Stimulated activated CD8-positive, alpha-beta memory T cell treated with anti-CD3 and anti-CD28 coated beads, Interleukin-4, amount 100 ng/mL, for 4 hours (primary cell): ENCODE measurements around the gene CKLF.

Experiments used
- DNase-seq, 2 donors: peaks; one replicate each; pipeline ENCODE4 v3.0.0-alpha.2; 2020; ENCODE audit warnings: low read depth in 2 of 2, low spot score in 1 of 2

Gene CKLF

DNA sequence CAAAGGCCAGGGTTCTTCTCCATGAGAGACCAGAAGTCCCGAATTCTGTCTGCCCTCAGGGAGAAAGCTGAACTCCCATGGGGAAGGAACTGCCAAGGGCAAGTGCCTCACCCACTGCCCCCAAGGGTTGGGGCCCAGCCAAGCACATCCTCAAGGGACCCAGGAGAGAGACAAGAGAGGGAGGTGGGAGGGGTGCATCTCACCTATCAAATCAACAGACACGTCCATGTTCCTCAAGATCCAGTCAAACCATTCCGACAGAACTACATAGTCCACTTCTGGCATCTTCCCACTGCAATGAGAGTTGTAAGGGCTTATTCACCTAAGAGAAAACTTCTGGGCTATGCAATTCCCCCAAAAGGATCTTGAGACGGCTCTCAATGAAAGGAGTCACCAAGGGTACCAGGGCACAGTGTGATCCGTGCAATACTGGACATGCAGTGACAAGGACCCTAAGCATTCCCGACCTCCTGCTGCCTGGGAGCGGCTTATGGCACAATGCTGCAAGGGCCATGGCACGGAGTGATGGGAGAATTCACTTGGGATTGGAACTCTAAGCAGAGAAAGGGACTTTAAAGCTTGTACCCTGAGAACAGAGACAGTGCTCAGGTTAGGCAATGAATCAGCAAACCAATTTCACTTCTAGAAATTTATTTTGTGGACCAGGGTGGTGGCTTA is 34.7 kb upstream of the CKLF start:
- DNase-seq: no peak

DNA sequence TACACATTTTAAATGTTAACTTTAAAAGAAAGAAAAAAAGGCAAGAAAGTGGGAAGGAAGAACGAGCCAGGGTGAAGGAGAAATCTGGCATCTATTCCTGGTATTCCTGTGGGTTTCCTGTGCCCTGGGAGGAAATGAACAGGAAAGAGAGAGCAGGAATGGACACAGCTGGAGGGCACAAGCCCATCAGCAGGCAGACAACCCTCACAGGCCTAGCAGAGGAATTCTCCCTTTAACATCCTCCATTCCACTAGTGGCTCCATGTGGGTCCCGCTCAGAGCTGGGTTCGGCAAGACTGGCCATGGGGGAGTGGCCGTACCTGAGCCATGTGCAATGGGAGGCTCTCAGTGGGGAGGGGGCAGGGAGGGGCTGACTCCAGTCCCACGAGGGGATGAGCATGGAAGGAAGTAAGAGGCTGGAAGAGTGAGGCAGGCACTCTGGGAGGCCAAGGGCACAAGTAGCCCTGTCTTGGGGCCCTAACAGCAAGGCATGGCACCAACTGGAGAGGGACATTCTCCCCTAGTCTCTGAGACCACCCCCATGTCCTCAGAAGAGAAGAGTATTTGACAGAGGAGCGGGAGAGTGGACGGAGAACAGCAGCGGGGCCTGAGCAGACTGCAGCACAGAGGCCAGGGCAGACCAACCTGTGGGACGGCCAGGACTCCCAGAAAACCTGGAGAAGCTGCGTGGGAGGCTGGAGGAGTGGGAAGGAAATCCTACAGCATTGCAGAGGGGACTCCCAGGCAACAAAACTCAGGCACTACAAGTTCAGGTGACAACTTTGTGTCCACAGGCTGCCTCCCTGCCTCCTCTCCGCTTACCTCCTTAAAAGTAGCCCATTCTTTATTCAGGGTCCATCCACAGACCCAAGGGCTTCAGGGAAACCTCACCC is 32.6 kb upstream of the CKLF start:
- DNase-seq: no peak

DNA sequence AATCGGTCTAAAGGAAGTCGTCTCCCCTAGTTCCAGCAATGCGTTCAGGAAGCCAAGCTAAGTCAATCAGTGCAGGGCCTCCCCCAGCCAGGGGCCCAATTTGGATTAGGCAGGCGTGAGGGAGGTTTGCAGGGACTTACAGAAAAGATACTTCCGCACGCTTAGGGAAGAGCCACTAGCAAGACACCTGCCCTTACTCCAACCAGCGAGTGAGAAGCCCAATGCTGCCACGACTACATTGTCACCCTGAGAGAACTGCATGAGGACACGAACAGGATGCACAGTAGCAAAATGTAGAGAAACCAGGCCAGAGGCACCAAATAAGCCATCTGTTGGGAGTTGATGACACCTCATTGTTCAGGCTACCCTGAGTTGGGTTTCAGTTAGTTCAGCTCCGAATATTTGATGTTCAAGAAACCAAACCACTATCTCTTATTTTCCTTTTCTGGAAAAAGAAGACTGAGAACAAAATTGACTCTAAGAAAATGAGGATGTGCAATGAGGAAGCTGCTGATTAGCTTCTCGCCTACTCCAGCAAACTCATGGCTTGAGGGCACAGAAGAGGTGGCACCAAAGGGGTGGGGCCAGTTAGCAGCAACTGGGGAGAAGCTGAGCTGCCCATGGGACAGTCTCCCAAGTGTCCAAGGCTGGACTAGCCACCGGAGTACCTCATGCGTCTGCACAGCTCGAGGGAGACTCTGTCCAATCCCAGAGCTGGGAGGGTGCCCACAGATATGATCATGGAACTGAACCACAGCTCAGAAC is 31.8 kb upstream of the CKLF start:
- DNase-seq: no peak

- no peak for DNase-seq
These were observed 31.1 kb upstream of the CKLF start for GRCh38 chr16:66521252-66521713.

DNA sequence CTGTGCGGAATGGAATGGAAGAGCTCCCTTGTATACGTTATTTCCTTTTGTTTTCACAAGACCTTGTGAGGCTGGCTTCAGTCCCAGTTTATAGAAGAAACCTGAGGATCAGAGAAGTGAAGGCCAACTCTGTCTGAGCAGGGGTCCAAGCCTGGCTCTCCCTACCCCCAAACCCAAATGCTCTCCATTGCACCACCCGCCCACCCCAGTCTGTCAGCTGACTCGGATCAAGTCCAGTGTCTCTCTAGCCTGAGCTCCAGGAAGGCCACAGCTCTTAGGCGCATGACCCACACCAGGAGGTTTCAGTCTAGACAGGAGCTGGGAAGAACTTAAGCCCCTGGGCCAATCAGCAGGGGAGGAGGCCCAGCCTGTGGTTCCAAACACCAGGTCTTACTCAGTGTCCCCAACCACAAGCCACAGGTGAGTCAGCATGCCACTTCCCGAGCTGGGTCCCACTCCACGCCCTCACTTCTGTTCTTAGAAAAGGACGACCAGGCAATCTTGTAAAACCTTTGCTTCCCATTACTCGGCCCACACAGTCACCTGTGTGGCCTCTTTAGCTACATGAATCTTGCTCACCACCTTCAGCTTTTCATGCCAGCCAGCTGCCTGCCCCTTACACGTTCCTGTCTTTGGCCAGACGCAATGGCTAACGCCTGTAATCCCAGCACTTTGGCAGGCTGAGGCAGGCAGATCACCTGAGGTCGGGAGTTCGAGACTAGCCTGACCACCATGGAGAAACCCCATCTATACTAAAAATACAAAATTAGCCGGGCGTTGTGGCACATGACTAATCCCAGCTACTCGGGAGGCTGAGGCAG is 30.2 kb upstream of the CKLF start:
- peak; percentile 90 to 91 for DNase-seq

DNA sequence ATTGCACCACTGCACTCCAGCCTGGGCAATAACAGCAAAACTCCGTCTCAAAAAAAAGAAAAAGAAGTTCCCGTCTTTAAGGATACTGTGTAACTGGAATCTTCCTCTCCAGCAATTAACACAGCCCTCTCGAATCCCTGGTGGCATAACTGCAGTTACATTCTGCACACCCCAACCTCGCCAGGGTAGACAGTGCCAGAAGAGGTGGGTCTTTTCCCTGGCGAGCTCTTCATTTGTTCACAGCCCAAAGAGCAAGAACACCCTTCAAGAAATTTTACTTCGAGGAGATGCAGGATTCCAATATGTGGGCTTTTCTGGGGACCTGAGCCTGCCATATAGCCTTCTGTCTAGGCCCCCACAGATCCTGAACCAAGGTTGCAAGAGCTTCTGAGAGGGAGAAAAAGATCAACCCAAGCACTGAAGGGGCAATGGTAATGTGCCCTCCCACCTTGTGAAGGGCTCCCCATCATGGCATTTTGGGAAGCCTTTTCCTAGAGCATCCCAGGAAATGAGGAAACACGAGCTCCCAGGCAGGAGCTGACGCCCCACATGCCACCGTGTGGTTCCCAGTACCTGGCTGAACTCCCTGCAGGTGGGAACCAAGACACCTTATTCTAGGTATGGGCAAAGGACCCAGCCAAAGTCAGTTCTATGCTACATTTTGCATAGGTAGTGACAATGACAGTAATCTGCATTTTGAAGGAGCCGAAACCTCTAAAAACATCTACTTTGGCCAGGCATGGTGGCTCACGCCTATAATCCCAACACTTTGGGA is 29.4 kb upstream of the CKLF start:
- DNase-seq: no peak

DNA sequence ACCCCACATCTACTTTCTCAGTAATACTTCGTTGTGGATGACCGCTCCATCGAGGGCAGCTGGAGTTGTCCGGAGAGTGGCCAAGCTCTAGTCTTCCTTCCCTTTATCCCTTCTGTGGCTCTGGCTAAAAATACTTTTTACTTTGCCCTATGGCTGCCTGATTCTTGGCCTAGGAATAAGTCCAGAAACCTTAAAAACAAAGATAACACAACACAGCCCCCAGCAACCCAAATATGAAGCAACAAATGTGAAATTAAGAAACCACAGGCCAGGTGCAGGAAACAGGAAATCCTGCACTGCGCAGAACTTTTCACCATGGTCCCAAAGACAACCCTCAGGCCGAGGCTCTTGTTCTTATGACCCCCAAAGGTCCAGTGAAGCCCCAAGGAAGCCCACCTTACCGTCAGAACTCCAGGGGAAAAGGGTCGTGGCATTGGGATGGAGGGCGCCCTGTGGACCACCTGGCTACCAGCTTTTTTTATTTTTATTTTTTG is 28.5 kb upstream of the CKLF start:
- DNase-seq: no peak

GRCh38 chr16:66524601-66525164 is 27.7 kb upstream of the CKLF start:
- DNase-seq: no peak

GRCh38 chr16:66525396-66526180 is 26.8 kb upstream of the CKLF start:
- no peak for DNase-seq

- no peak for DNase-seq
These were observed 24.1 kb upstream of the CKLF start for GRCh38 chr16:66528294-66528693.

GRCh38 chr16:66529475-66529874 is 22.9 kb upstream of the CKLF start:
- no peak for DNase-seq

GRCh38 chr16:66534376-66534799 is 18.0 kb upstream of the CKLF start:
- DNase-seq: no peak

GRCh38 chr16:66536525-66536924 is 15.9 kb upstream of the CKLF start:
- DNase-seq: no peak

DNA sequence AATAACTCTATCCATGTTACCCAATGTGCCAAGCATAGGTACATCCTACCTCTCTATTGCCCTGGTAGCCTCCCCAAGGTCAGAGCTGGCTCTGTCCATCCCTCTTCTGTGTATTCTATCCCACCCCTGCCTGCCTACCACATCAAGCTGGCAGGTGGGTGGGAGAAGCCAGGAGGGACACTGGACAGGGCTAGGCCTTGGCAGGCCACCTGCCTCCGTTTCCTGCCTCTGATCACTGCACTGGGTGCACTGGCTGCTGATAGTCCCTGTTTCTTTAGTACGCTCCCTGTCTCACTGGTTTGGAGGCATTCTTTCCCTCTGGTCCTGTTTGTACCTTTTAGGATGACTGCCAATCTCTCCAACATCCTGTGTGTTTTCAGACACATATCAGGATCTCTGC is 15.1 kb upstream of the CKLF start:
- DNase-seq: no peak

DNA sequence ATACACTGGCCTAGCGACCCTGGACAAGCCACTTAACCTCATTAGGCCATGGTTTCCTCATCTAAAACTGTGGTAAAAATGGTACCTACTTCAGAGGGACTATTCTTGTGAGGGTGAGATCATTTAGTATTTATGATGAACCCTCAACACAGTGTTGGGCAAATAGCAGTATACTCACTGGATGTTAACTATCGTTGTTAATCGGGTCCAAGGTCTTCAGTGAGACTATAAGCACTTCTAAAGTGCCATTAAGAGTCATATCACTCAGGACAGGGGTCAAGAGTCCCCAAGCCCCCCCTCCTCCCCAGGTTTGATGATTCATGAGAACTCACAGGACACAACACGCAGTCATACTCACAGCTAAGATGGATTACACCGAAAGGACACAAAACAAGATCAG is 13.5 kb upstream of the CKLF start:
- no peak for DNase-seq

DNA sequence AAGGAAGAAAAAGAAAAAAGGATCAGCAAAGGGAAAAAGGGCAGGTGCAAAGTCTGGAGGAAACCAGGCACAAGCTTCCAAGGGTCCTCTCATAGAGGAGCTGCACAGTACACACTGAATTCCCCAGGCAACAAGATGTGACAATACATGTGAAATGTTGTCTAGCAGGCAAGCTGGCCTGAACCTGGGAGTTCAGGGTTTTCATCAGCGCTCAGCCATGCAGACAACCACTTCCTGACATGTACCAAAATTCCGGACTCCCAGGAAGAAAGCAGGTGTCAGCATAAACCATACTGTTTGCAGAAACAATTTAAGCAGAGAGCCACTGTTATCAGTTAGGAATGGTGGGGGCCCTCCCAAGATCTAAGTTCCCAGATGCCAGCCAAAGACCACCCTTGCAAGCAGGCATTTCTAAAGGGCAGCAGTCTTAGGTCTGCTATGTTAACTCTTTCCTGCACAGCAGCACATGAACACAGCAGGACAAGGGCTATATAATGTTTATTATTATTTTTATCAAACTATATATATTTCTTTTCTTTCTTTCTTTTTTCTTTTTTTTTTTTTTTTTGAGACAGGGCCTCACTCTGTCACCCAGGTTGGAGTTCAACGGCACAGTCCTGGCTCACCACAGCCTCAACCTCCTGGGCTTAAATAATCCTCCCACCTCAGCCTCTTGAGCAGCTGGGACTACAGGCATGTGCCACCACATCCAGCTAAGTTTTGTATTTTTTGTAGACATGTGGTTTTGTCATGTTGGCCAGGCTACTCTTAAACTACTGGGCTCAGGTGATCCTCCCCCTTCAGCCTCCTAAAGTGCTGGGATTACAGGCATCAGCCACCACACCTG is 12.5 kb upstream of the CKLF start:
- no peak for DNase-seq

GRCh38 chr16:66541388-66542355 is 10.7 kb upstream of the CKLF start:
- DNase-seq: no peak
